H1 (cell line): ENCODE data around the gene HTRA2. TPM values are rescaled to one million over a fixed set of nuclear protein-coding genes. Genes with fewer than 3 reads are reported as not detected.

Experiments
- CTCF ChIA-PET: fragments of 300-600 bp; sonication (Branson Sonifier 250); formaldehyde crosslinking; loops from one replicate; lab custom pipeline; 2021; ENCODE audit not compliant: partially characterized antibody; lab: Charles Lee
- POLR2A ChIA-PET: fragments of 300-600 bp; sonication (Branson Sonifier 250); formaldehyde crosslinking; loops from one replicate; lab custom pipeline; 2021; ENCODE audit warnings: inconsistent platforms; ENCODE audit not compliant: partially characterized antibody; lab: Charles Lee
- DNase-seq, 2 experiments: peaks; one replicate each; pipeline versions ENCODE4 v3.0.0 to v3.0.0-alpha.2; 2010 to 2022; ENCODE audit warnings: low spot score in 2 of 2, low read depth in 1 of 2, mixed read lengths in 1 of 2
- FAIRE-seq: peaks from 2 replicates; lab custom pipeline; 2011; peaks lifted over from hg19 to GRCh38; lab: Jason Lieb, UNC
- H2AFZ ChIP-seq: 2 replicates; pipeline ENCODE4 v1.8.1; 2012; ENCODE audit warnings: low read length, inconsistent platforms
- H2AK5ac ChIP-seq: 2 replicates; pipeline ENCODE4 v1.6.1; 2013; ENCODE audit warnings: low read depth, low read length
- H2BK120ac ChIP-seq: replicated peaks from 2 replicates; pipeline ENCODE3; 2013; ENCODE audit warnings: low read depth, low read length, inconsistent platforms
- H2BK12ac ChIP-seq: 2 replicates; pipeline ENCODE4 v1.6.1; 2013; ENCODE audit warnings: low read depth, low read length
- H2BK15ac ChIP-seq: 2 replicates; pipeline ENCODE4 v1.6.1; 2013; ENCODE audit warnings: low read length
- H2BK20ac ChIP-seq: 2 replicates; pipeline ENCODE4 v1.6.1; 2013; ENCODE audit warnings: low read length
- H2BK5ac ChIP-seq: 2 replicates; pipeline ENCODE4 v1.6.1; 2013; ENCODE audit warnings: low read depth, low read length
- H3K14ac ChIP-seq: 2 replicates; pipeline ENCODE4 v1.6.1; 2013; ENCODE audit warnings: inconsistent platforms; ENCODE audit not compliant: insufficient read length
- H3K18ac ChIP-seq: 2 replicates; pipeline ENCODE4 v1.6.1; 2013; ENCODE audit warnings: low read length; ENCODE audit errors: extremely low read depth
- H3K23ac ChIP-seq: 2 replicates; pipeline ENCODE4 v1.6.1; 2013; ENCODE audit warnings: inconsistent platforms; ENCODE audit not compliant: insufficient read length
- H3K23me2 ChIP-seq: 2 replicates; pipeline ENCODE4 v1.6.1; 2013; ENCODE audit warnings: low read depth, low read length
- H3K27ac ChIP-seq: 2 replicates; pipeline ENCODE4 v1.6.1; 2011; ENCODE audit warnings: low read depth, low read length, inconsistent platforms
- H3K27me3 ChIP-seq, 4 experiments: replicated peaks in 1 of 4; 1 replicate in 1 of 4; 2 replicates in 3 of 4; pipeline versions ENCODE4 v1.6.1 to v1.8.1; 2011 to 2013; ENCODE audit warnings: low read length in 3 of 4, mild to moderate bottlenecking in 3 of 4, inconsistent platforms in 2 of 4, mixed read lengths in 2 of 4, moderate library complexity in 1 of 4; ENCODE audit not compliant: control insufficient read depth in 3 of 4, insufficient read depth in 3 of 4; ENCODE audit errors: extremely low read depth in 1 of 4
- H3K36me3 ChIP-seq, 4 experiments: 2 replicates each; pipeline versions ENCODE4 v1.6.1 to v1.8.1; 2011 to 2013; ENCODE audit warnings: mild to moderate bottlenecking in 4 of 4, low read length in 3 of 4, moderate library complexity in 2 of 4, control low read depth in 1 of 4, inconsistent platforms in 1 of 4; ENCODE audit not compliant: insufficient read depth in 4 of 4, control insufficient read depth in 2 of 4
- H3K4ac ChIP-seq: replicated peaks from 2 replicates; pipeline ENCODE3; 2013; ENCODE audit warnings: low read length, low read depth, mixed read lengths, inconsistent platforms; ENCODE audit not compliant: insufficient read length
- H3K4me1 ChIP-seq, 4 experiments: replicated peaks in 1 of 4; 1 replicate in 1 of 4; 2 replicates in 3 of 4; pipeline versions ENCODE4 v1.6.1 to v1.8.1; 2011 to 2013; ENCODE audit warnings: low read length in 3 of 4, inconsistent platforms in 2 of 4, mixed read lengths in 1 of 4; ENCODE audit not compliant: insufficient read depth in 4 of 4, control insufficient read depth in 3 of 4
- H3K4me2 ChIP-seq, 2 experiments: 2 replicates each; pipeline versions ENCODE4 v1.6.1 to v1.8.1; 2011 to 2013; ENCODE audit warnings: low read depth in 2 of 2, low read length in 2 of 2, control low read depth in 1 of 2, inconsistent platforms in 1 of 2, mild to moderate bottlenecking in 1 of 2; ENCODE audit not compliant: insufficient read depth in 1 of 2
- H3K4me3 ChIP-seq, 4 experiments: fragments of 200-600, 300-600 bp in 1 of 4; sonication (generic), shearing (Covaris generic), sonication (Bioruptor Twin) in 1 of 4; 2 replicates each; pipeline versions ENCODE4 v1.5.1 to v1.8.1; 2011 to 2016; ENCODE audit warnings: low read length in 4 of 4, low read depth in 3 of 4, control low read depth in 2 of 4, inconsistent platforms in 2 of 4, mild to moderate bottlenecking in 2 of 4, mixed read lengths in 1 of 4, moderate library complexity in 1 of 4; ENCODE audit not compliant: insufficient read depth in 2 of 4; ENCODE audit errors: extremely low read depth in 1 of 4
- H3K56ac ChIP-seq: replicated peaks from 2 replicates; pipeline ENCODE3; 2013; ENCODE audit warnings: low read depth, mild to moderate bottlenecking, mixed read lengths, low read length, inconsistent platforms; ENCODE audit not compliant: insufficient read length
- H3K79me1 ChIP-seq: 2 replicates; pipeline ENCODE4 v1.6.1; 2013; ENCODE audit warnings: low read depth, low read length, control low read depth
- H3K79me2 ChIP-seq, 2 experiments: 2 replicates each; pipeline versions ENCODE4 v1.6.1 to v1.8.1; 2012 to 2013; ENCODE audit warnings: low read length in 2 of 2, mild to moderate bottlenecking in 2 of 2, inconsistent platforms in 1 of 2; ENCODE audit not compliant: insufficient read depth in 2 of 2, control insufficient read depth in 1 of 2
- H3K9ac ChIP-seq, 4 experiments: replicated peaks in 1 of 4; 1 replicate in 1 of 4; 2 replicates in 3 of 4; pipeline versions ENCODE4 v1.6.1 to v1.8.1; 2011 to 2013; ENCODE audit warnings: low read depth in 3 of 4, low read length in 3 of 4, control low read depth in 2 of 4, mild to moderate bottlenecking in 2 of 4, moderate library complexity in 2 of 4, inconsistent platforms in 1 of 4; ENCODE audit errors: extremely low read depth in 1 of 4
- H3K9me3 ChIP-seq, 2 experiments: 2 replicates each; pipeline versions ENCODE4 v1.6.1 to v1.8.1; 2012 to 2013; ENCODE audit warnings: mild to moderate bottlenecking in 2 of 2, moderate library complexity in 2 of 2, control low read depth in 1 of 2, inconsistent platforms in 1 of 2, low read depth in 1 of 2, low read length in 1 of 2, mixed read lengths in 1 of 2; ENCODE audit not compliant: insufficient read depth in 2 of 2
- H4K20me1 ChIP-seq, 2 experiments: replicated peaks in 1 of 2; 2 replicates each; pipeline versions ENCODE3 to v1.8.1; 2011 to 2013; ENCODE audit warnings: inconsistent platforms in 2 of 2, low read length in 2 of 2, mild to moderate bottlenecking in 1 of 2; ENCODE audit not compliant: insufficient read depth in 2 of 2, control insufficient read depth in 1 of 2
- H4K5ac ChIP-seq: 2 replicates; pipeline ENCODE4 v1.6.1; 2013; ENCODE audit warnings: low read length, low read depth, mixed read lengths, inconsistent platforms; ENCODE audit not compliant: insufficient read length
- H4K8ac ChIP-seq: 2 replicates; pipeline ENCODE4 v1.8.0; 2013; ENCODE audit warnings: mild to moderate bottlenecking, moderate library complexity, low read length, inconsistent platforms; ENCODE audit not compliant: insufficient read depth; ENCODE audit errors: extremely low read depth
- H4K91ac ChIP-seq: replicated peaks from 2 replicates; pipeline ENCODE3; 2013; ENCODE audit warnings: low read length, mixed read lengths, inconsistent platforms; ENCODE audit not compliant: insufficient read length
- ASH2L ChIP-seq: fragments of 200-600, 300-600 bp; sonication (generic); IDR thresholded peaks from one replicate; pipeline ENCODE4 v1.7.1; 2017; ENCODE audit warnings: low read length
- BRCA1 ChIP-seq: IDR thresholded peaks from 2 replicates; pipeline ENCODE4 v1.6.1; 2012; ENCODE audit warnings: low read depth, low read length, improper control_type of control experiment
- CBX8 ChIP-seq: fragments of 300-800, 300-1000 bp; sonication (generic); IDR thresholded peaks from 2 replicates; pipeline ENCODE4 v1.7.1; 2016; ENCODE audit warnings: low read depth, low read length, borderline replicate concordance
- CEBPB ChIP-seq: IDR thresholded peaks from 2 replicates; pipeline ENCODE4 v1.6.1; 2012; ENCODE audit warnings: low read depth, low read length
- SIRT6 ChIP-seq: IDR thresholded peaks from one replicate; pipeline ENCODE4 v1.7.1; 2012; ENCODE audit warnings: low read length, inconsistent platforms
- SP1 ChIP-seq: IDR thresholded peaks from 2 replicates; pipeline ENCODE4 v1.6.1; 2011; ENCODE audit warnings: low read depth, low read length
- SP2 ChIP-seq: IDR thresholded peaks from 2 replicates; pipeline ENCODE4 v1.6.1; 2012; ENCODE audit warnings: mild to moderate bottlenecking, low read length, inconsistent platforms
- TAF7 ChIP-seq: optimal IDR thresholded peaks from 2 replicates; pipeline ENCODE3; 2011; ENCODE audit warnings: low read depth, mild to moderate bottlenecking, inconsistent platforms, low read length, moderate library complexity, borderline replicate concordance
- TCF12 ChIP-seq: IDR thresholded peaks from 2 replicates; pipeline ENCODE4 v1.6.1; 2011; ENCODE audit warnings: low read depth, mild to moderate bottlenecking, low read length
- TEAD4 ChIP-seq: IDR thresholded peaks from 2 replicates; pipeline ENCODE4 v1.6.1; 2012; ENCODE audit warnings: low read depth, low read length, inconsistent platforms, mixed read lengths
- WGBS, 2 experiments: shearing (Covaris generic) in 1 of 2; methylation state at CpG; one replicate each; pipeline versions ENCODE4 v1.1.6 to v1.1.7; 2013 to 2015; ENCODE audit warnings: low lambda C conversion rate in 2 of 2, mixed read lengths in 2 of 2, inconsistent platforms in 1 of 2, low coverage in 1 of 2, missing lambda C conversion rate in 1 of 2; ENCODE audit not compliant: insufficient replicate concordance in 2 of 2, insufficient coverage in 1 of 2, insufficient read length in 1 of 2; ENCODE audit errors: extremely low coverage in 1 of 2, missing lambda C conversion rate in 1 of 2; 5-methylcytosine and 5-hydroxymethylcytosine counted together
- polyA plus RNA-seq, 7 experiments: library from polyadenylated mRNA; depleted of rRNA in 3 of 7; stranded (reverse) in 5 of 7; unstranded in 2 of 7; fragments of >200 nt in 5 of 7; fragments of 200-250 nt in 2 of 7; gene quantifications; 1 replicate in 5 of 7; 2 replicates in 1 of 7; 4 replicates in 1 of 7; pipeline versions ENCODE4 v1.2.1 to v1.2.3, GENCODE V29; 2011 to 2013; ENCODE audit warnings: missing spikeins in 2 of 7, mixed read lengths in 2 of 7
- total RNA-seq: library from RNA; stranded (reverse); fragmentation: NEBNext Ultra II Directional; extraction: Animal tissue kit (Norgen Biotek cat#: 25700); gene quantifications from 2 replicates; pipeline ENCODE4 v1.2.1, GENCODE V29; 2021
- TF ChIP-seq, protein P1 (sequence below): IDR thresholded peaks from 2 replicates; pipeline ENCODE4 v1.6.1; 2012; ENCODE audit warnings: inconsistent platforms

The HTRA2 gene
- total and polyA plus RNA-seq, 2 of the 8 experiments (the other 6 are each of a cell fraction or from before 2014, with no cell fraction given) = 21.6 to 37.6 TPM

DNA sequence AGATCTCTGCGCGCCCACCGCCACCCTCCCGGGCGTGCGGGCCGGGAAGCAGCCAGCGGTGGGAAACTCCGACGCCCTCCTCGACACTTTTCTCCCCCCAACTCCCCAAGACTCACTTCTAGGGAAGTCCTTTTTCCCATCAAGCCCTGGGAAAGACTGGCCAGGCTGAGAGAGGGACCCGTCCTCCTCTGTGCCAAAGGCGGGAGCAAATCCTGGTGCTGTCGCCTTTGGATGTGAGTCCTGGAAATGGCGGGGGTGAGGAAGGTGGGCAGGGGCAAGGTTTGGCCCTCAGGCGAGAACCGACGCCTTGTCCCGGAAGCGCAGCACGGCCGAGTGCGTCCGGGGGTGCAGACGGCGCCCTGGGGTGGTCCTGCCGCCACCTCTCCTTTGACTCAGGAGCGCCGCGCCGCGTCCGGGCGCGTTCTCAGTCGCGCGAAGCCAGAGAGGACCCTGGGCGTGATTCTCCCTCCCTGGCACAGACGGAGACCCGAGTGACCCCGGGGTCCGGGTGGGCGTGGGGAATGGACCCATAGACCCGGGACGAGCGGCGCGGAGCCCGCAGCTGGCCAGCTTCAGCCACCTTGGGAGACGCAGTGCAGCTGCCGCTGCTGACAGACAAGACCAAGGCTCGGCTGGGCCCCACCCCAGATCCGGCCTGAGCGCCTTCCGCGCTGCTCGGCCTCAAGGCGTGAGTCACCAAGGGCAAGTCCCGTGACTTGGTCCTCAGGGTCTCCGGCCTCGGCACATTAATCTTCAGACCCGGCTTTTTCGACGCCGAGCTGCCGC, 26.8 kb upstream of the HTRA2 start:
- Histone ChIP-seq H2AFZ (peak overlapping the region; percentile 17; the same call in 1 of the 2 replicates), H3K9ac (peak overlapping the region in 1 of 4 experiments; percentile 14; a peak in 1 of 7 replicates), H3K4ac (no peak overlapping the region), H3K9me3 (no peaks in the 10 kb centered on the region), H2BK15ac (peak overlapping the region; percentile 16; the same call in 1 of the 2 replicates), H3K36me3 (peaks cover 0 to 9% (median 4%) of the 10 kb centered on the region in 4 experiments; a peak in 6 of 8 replicates), H4K91ac (peak overlapping the region; percentile 17), H2BK20ac (no peak overlapping the region), H3K4me2 (peak overlapping the region; percentile 78 to 88), H2AK5ac (no peak overlapping the region), H3K4me3 (peak overlapping the region; percentile 36 to 65 (median 54)), H3K23ac (no peak overlapping the region), H2BK120ac (no peak overlapping the region), H3K27me3 (peaks cover 65 to 84% (median 82%) of the 10 kb centered on the region in 4 experiments), H3K18ac (peak overlapping the region; percentile 25), H3K23me2 (peaks cover 35% of the 10 kb centered on the region; the same call in 1 of the 2 replicates), H2BK12ac (no peak overlapping the region), H3K79me1 (no peaks in the 10 kb centered on the region), H3K4me1 (peaks cover 7 to 62% (median 40%) of the 10 kb centered on the region in 4 experiments), H3K14ac (no peak overlapping the region), H2BK5ac (peak overlapping the region; percentile 35; the same call in 1 of the 2 replicates), H3K27ac (no peak overlapping the region), H3K79me2 (peaks cover 0 to 3% of the 10 kb centered on the region in 2 experiments; a peak in 1 of 4 replicates), H4K5ac (peak overlapping the region; percentile 32), H3K56ac (peak overlapping the region; percentile 10), H4K8ac (peak overlapping the region; percentile 82), H4K20me1 (peaks cover 0 to 12% of the 10 kb centered on the region in 2 experiments)
- WGBS, 2 experiments = 1% methylated on average over 63 of the region's 67 CpGs; no CpG with 5 or more reads in 1 of the 2 experiments
- CTCF ChIA-PET = interaction anchor here (0.8 to 3.5 kb wide), 14 partner anchors 11 to 89 kb away, joined by 3 to 20 read pairs (median 4); partner anchors contain the start of genes CCDC142, DQX1, INO80B and TLX2
- no peak for FAIRE-seq
- POLR2A ChIA-PET = interaction anchor here (0.8 to 9.4 kb wide), 14 partner anchors 10 to 84 kb away, joined by 3 to 73 read pairs (median 6); partner anchors contain the start of genes AUP1, CCDC142, HTRA2 and TLX2
- DNase-seq = peak in 1 of 2 experiments; percentile 80
- TF ChIP-seq BRCA1 = no peak
- no peak for TF ChIP-seq CEBPB
- no peak for TF ChIP-seq TCF12
- TF ChIP-seq, protein P1, sequence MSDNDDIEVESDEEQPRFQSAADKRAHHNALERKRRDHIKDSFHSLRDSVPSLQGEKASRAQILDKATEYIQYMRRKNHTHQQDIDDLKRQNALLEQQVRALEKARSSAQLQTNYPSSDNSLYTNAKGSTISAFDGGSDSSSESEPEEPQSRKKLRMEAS = no peak; the same call in 1 of the 2 replicates
- no peak for TF ChIP-seq TEAD4
- TF ChIP-seq TAF7 = no peak
- no peak; the same call in 1 of the 2 replicates for TF ChIP-seq CBX8
- TF ChIP-seq SP2 = no peak
- TF ChIP-seq ASH2L = peak; percentile 33
- no peak for TF ChIP-seq SIRT6
- no peak for TF ChIP-seq SP1
